H1 (cell line): ENCODE measurements around the gene HDGFL3. TPM values are rescaled to one million over a fixed set of nuclear protein-coding genes. Genes with fewer than 3 reads are reported as not detected.

ENCODE experiments used
- CTCF ChIA-PET: fragments of 300-600 bp; sonication (Branson Sonifier 250); formaldehyde crosslinking; loops from one replicate; lab custom pipeline; 2021; ENCODE audit not compliant: partially characterized antibody; lab: Charles Lee
- POLR2A ChIA-PET: fragments of 300-600 bp; sonication (Branson Sonifier 250); formaldehyde crosslinking; loops from one replicate; lab custom pipeline; 2021; ENCODE audit warnings: inconsistent platforms; ENCODE audit not compliant: partially characterized antibody; lab: Charles Lee
- DNase-seq, 2 experiments: peaks; one replicate each; pipeline versions ENCODE4 v3.0.0 to v3.0.0-alpha.2; 2010 to 2022; ENCODE audit warnings: low spot score in 2 of 2, low read depth in 1 of 2, mixed read lengths in 1 of 2
- FAIRE-seq: peaks from 2 replicates; lab custom pipeline; 2011; peaks lifted over from hg19 to GRCh38; lab: Jason Lieb, UNC
- H2AFZ ChIP-seq: 2 replicates; pipeline ENCODE4 v1.8.1; 2012; ENCODE audit warnings: low read length, inconsistent platforms
- H2AK5ac ChIP-seq: 2 replicates; pipeline ENCODE4 v1.6.1; 2013; ENCODE audit warnings: low read depth, low read length
- H2BK120ac ChIP-seq: replicated peaks from 2 replicates; pipeline ENCODE3; 2013; ENCODE audit warnings: low read depth, low read length, inconsistent platforms
- H2BK12ac ChIP-seq: 2 replicates; pipeline ENCODE4 v1.6.1; 2013; ENCODE audit warnings: low read depth, low read length
- H2BK15ac ChIP-seq: 2 replicates; pipeline ENCODE4 v1.6.1; 2013; ENCODE audit warnings: low read length
- H2BK20ac ChIP-seq: 2 replicates; pipeline ENCODE4 v1.6.1; 2013; ENCODE audit warnings: low read length
- H2BK5ac ChIP-seq: 2 replicates; pipeline ENCODE4 v1.6.1; 2013; ENCODE audit warnings: low read depth, low read length
- H3K14ac ChIP-seq: 2 replicates; pipeline ENCODE4 v1.6.1; 2013; ENCODE audit warnings: inconsistent platforms; ENCODE audit not compliant: insufficient read length
- H3K18ac ChIP-seq: 2 replicates; pipeline ENCODE4 v1.6.1; 2013; ENCODE audit warnings: low read length; ENCODE audit errors: extremely low read depth
- H3K23ac ChIP-seq: 2 replicates; pipeline ENCODE4 v1.6.1; 2013; ENCODE audit warnings: inconsistent platforms; ENCODE audit not compliant: insufficient read length
- H3K23me2 ChIP-seq: 2 replicates; pipeline ENCODE4 v1.6.1; 2013; ENCODE audit warnings: low read depth, low read length
- H3K27ac ChIP-seq: 2 replicates; pipeline ENCODE4 v1.6.1; 2011; ENCODE audit warnings: low read depth, low read length, inconsistent platforms
- H3K27me3 ChIP-seq, 4 experiments: replicated peaks in 1 of 4; 1 replicate in 1 of 4; 2 replicates in 3 of 4; pipeline versions ENCODE4 v1.6.1 to v1.8.1; 2011 to 2013; ENCODE audit warnings: low read length in 3 of 4, mild to moderate bottlenecking in 3 of 4, inconsistent platforms in 2 of 4, mixed read lengths in 2 of 4, moderate library complexity in 1 of 4; ENCODE audit not compliant: control insufficient read depth in 3 of 4, insufficient read depth in 3 of 4; ENCODE audit errors: extremely low read depth in 1 of 4
- H3K36me3 ChIP-seq, 4 experiments: 2 replicates each; pipeline versions ENCODE4 v1.6.1 to v1.8.1; 2011 to 2013; ENCODE audit warnings: mild to moderate bottlenecking in 4 of 4, low read length in 3 of 4, moderate library complexity in 2 of 4, control low read depth in 1 of 4, inconsistent platforms in 1 of 4; ENCODE audit not compliant: insufficient read depth in 4 of 4, control insufficient read depth in 2 of 4
- H3K4ac ChIP-seq: replicated peaks from 2 replicates; pipeline ENCODE3; 2013; ENCODE audit warnings: low read length, low read depth, mixed read lengths, inconsistent platforms; ENCODE audit not compliant: insufficient read length
- H3K4me1 ChIP-seq, 4 experiments: replicated peaks in 1 of 4; 1 replicate in 1 of 4; 2 replicates in 3 of 4; pipeline versions ENCODE4 v1.6.1 to v1.8.1; 2011 to 2013; ENCODE audit warnings: low read length in 3 of 4, inconsistent platforms in 2 of 4, mixed read lengths in 1 of 4; ENCODE audit not compliant: insufficient read depth in 4 of 4, control insufficient read depth in 3 of 4
- H3K4me2 ChIP-seq, 2 experiments: 2 replicates each; pipeline versions ENCODE4 v1.6.1 to v1.8.1; 2011 to 2013; ENCODE audit warnings: low read depth in 2 of 2, low read length in 2 of 2, control low read depth in 1 of 2, inconsistent platforms in 1 of 2, mild to moderate bottlenecking in 1 of 2; ENCODE audit not compliant: insufficient read depth in 1 of 2
- H3K4me3 ChIP-seq, 4 experiments: fragments of 200-600, 300-600 bp in 1 of 4; sonication (generic), shearing (Covaris generic), sonication (Bioruptor Twin) in 1 of 4; 2 replicates each; pipeline versions ENCODE4 v1.5.1 to v1.8.1; 2011 to 2016; ENCODE audit warnings: low read length in 4 of 4, low read depth in 3 of 4, control low read depth in 2 of 4, inconsistent platforms in 2 of 4, mild to moderate bottlenecking in 2 of 4, mixed read lengths in 1 of 4, moderate library complexity in 1 of 4; ENCODE audit not compliant: insufficient read depth in 2 of 4; ENCODE audit errors: extremely low read depth in 1 of 4
- H3K56ac ChIP-seq: replicated peaks from 2 replicates; pipeline ENCODE3; 2013; ENCODE audit warnings: low read depth, mild to moderate bottlenecking, mixed read lengths, low read length, inconsistent platforms; ENCODE audit not compliant: insufficient read length
- H3K79me1 ChIP-seq: 2 replicates; pipeline ENCODE4 v1.6.1; 2013; ENCODE audit warnings: low read depth, low read length, control low read depth
- H3K79me2 ChIP-seq, 2 experiments: 2 replicates each; pipeline versions ENCODE4 v1.6.1 to v1.8.1; 2012 to 2013; ENCODE audit warnings: low read length in 2 of 2, mild to moderate bottlenecking in 2 of 2, inconsistent platforms in 1 of 2; ENCODE audit not compliant: insufficient read depth in 2 of 2, control insufficient read depth in 1 of 2
- H3K9ac ChIP-seq, 4 experiments: replicated peaks in 1 of 4; 1 replicate in 1 of 4; 2 replicates in 3 of 4; pipeline versions ENCODE4 v1.6.1 to v1.8.1; 2011 to 2013; ENCODE audit warnings: low read depth in 3 of 4, low read length in 3 of 4, control low read depth in 2 of 4, mild to moderate bottlenecking in 2 of 4, moderate library complexity in 2 of 4, inconsistent platforms in 1 of 4; ENCODE audit errors: extremely low read depth in 1 of 4
- H3K9me3 ChIP-seq, 2 experiments: 2 replicates each; pipeline versions ENCODE4 v1.6.1 to v1.8.1; 2012 to 2013; ENCODE audit warnings: mild to moderate bottlenecking in 2 of 2, moderate library complexity in 2 of 2, control low read depth in 1 of 2, inconsistent platforms in 1 of 2, low read depth in 1 of 2, low read length in 1 of 2, mixed read lengths in 1 of 2; ENCODE audit not compliant: insufficient read depth in 2 of 2
- H4K20me1 ChIP-seq, 2 experiments: replicated peaks in 1 of 2; 2 replicates each; pipeline versions ENCODE3 to v1.8.1; 2011 to 2013; ENCODE audit warnings: inconsistent platforms in 2 of 2, low read length in 2 of 2, mild to moderate bottlenecking in 1 of 2; ENCODE audit not compliant: insufficient read depth in 2 of 2, control insufficient read depth in 1 of 2
- H4K5ac ChIP-seq: 2 replicates; pipeline ENCODE4 v1.6.1; 2013; ENCODE audit warnings: low read length, low read depth, mixed read lengths, inconsistent platforms; ENCODE audit not compliant: insufficient read length
- H4K8ac ChIP-seq: 2 replicates; pipeline ENCODE4 v1.8.0; 2013; ENCODE audit warnings: mild to moderate bottlenecking, moderate library complexity, low read length, inconsistent platforms; ENCODE audit not compliant: insufficient read depth; ENCODE audit errors: extremely low read depth
- H4K91ac ChIP-seq: replicated peaks from 2 replicates; pipeline ENCODE3; 2013; ENCODE audit warnings: low read length, mixed read lengths, inconsistent platforms; ENCODE audit not compliant: insufficient read length
- CBX8 ChIP-seq: fragments of 300-800, 300-1000 bp; sonication (generic); IDR thresholded peaks from 2 replicates; pipeline ENCODE4 v1.7.1; 2016; ENCODE audit warnings: low read depth, low read length, borderline replicate concordance
- GABPA ChIP-seq: IDR thresholded peaks from 2 replicates; pipeline ENCODE4 v1.6.1; 2011; ENCODE audit warnings: mild to moderate bottlenecking, low read length, moderate library complexity, borderline replicate concordance; ENCODE audit not compliant: insufficient read depth
- JUN ChIP-seq: IDR thresholded peaks from 2 replicates; pipeline ENCODE4 v1.6.1; 2011; ENCODE audit warnings: low read depth, mild to moderate bottlenecking, improper control_type of control experiment, low read length
- RNF2 ChIP-seq: fragments of 200-900, 300-1000 bp; sonication (generic); IDR thresholded peaks from 2 replicates; pipeline ENCODE4 v1.7.1; 2016; ENCODE audit warnings: borderline replicate concordance, low read depth, mild to moderate bottlenecking, antibody characterized with exemption, low read length; ENCODE audit not compliant: poor library complexity, severe bottlenecking; ENCODE audit errors: missing control alignments
- SRF ChIP-seq: IDR thresholded peaks from 2 replicates; pipeline ENCODE4 v1.6.1; 2011; ENCODE audit warnings: mild to moderate bottlenecking, low read depth, low read length, moderate library complexity
- WGBS, 2 experiments: shearing (Covaris generic) in 1 of 2; methylation state at CpG; one replicate each; pipeline versions ENCODE4 v1.1.6 to v1.1.7; 2013 to 2015; ENCODE audit warnings: low lambda C conversion rate in 2 of 2, mixed read lengths in 2 of 2, inconsistent platforms in 1 of 2, low coverage in 1 of 2, missing lambda C conversion rate in 1 of 2; ENCODE audit not compliant: insufficient replicate concordance in 2 of 2, insufficient coverage in 1 of 2, insufficient read length in 1 of 2; ENCODE audit errors: extremely low coverage in 1 of 2, missing lambda C conversion rate in 1 of 2; 5-methylcytosine and 5-hydroxymethylcytosine counted together
- polyA plus RNA-seq, 7 experiments: library from polyadenylated mRNA; depleted of rRNA in 3 of 7; stranded (reverse) in 5 of 7; unstranded in 2 of 7; fragments of >200 nt in 5 of 7; fragments of 200-250 nt in 2 of 7; gene quantifications; 1 replicate in 5 of 7; 2 replicates in 1 of 7; 4 replicates in 1 of 7; pipeline versions ENCODE4 v1.2.1 to v1.2.3, GENCODE V29; 2011 to 2013; ENCODE audit warnings: missing spikeins in 2 of 7, mixed read lengths in 2 of 7
- total RNA-seq: library from RNA; stranded (reverse); fragmentation: NEBNext Ultra II Directional; extraction: Animal tissue kit (Norgen Biotek cat#: 25700); gene quantifications from 2 replicates; pipeline ENCODE4 v1.2.1, GENCODE V29; 2021
- TF ChIP-seq, protein P1 (sequence below): IDR thresholded peaks from 2 replicates; pipeline ENCODE4 v1.6.1; 2012; ENCODE audit warnings: low read length, inconsistent platforms

The HDGFL3 gene
- total and polyA plus RNA-seq, 2 of the 8 experiments (the other 6 are each of a cell fraction or from before 2014, with no cell fraction given): 14.1 to 149 TPM

DNA sequence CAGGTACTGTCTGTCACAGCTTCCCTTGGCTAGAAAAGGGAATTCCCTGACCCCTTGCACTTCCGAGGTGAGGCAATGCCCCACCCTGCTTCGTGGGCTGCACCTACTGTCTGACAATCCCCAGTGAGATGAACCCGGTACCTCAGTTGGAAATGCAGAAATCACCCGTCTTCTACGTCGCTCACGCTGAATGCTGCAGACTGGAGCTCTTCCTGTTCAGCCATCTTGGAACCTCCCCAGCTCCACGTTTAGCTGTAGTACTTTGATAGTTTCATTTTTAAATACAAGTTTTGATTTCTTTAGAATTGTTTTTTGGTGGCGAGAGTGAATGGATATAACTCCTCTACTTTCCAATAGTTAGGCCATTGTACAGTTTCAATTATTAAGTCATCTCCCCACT lies 17.8 kb upstream of the HDGFL3 start:
- no peak overlapping the region for H2AFZ ChIP-seq
- no peak for DNase-seq
- TF ChIP-seq, protein P1, sequence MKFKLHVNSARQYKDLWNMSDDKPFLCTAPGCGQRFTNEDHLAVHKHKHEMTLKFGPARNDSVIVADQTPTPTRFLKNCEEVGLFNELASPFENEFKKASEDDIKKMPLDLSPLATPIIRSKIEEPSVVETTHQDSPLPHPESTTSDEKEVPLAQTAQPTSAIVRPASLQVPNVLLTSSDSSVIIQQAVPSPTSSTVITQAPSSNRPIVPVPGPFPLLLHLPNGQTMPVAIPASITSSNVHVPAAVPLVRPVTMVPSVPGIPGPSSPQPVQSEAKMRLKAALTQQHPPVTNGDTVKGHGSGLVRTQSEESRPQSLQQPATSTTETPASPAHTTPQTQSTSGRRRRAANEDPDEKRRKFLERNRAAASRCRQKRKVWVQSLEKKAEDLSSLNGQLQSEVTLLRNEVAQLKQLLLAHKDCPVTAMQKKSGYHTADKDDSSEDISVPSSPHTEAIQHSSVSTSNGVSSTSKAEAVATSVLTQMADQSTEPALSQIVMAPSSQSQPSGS: no peak
- no peak for TF ChIP-seq SRF
- no peak for TF ChIP-seq JUN
- TF ChIP-seq GABPA: no peak
- TF ChIP-seq RNF2: no peak
- TF ChIP-seq CBX8: no peak

More for the DNA sequence above, 17.8 kb upstream of the HDGFL3 start:
- Histone ChIP-seq H3K4me2 (no peak overlapping the region), H3K23me2 (no peaks in the 10 kb centered on the region), H3K9me3 (peaks cover 8 to 11% of the 10 kb centered on the region in 2 experiments; a peak in 3 of 4 replicates), H2BK12ac (no peak overlapping the region), H3K36me3 (no peaks in the 10 kb centered on the region), H3K14ac (no peak overlapping the region), H2BK5ac (no peak overlapping the region), H2BK20ac (no peak overlapping the region), H3K18ac (no peak overlapping the region), H3K4ac (no peak overlapping the region), H2AK5ac (no peak overlapping the region), H3K27ac (no peak overlapping the region), H3K79me1 (no peaks in the 10 kb centered on the region), H3K4me3 (no peak overlapping the region), H3K9ac (no peak overlapping the region), H2BK120ac (no peak overlapping the region), H3K56ac (no peak overlapping the region), H4K91ac (no peak overlapping the region), H3K23ac (no peak overlapping the region), H2BK15ac (no peak overlapping the region), H3K79me2 (no peaks in the 10 kb centered on the region), H4K20me1 (no peaks in the 10 kb centered on the region), H3K4me1 (no peaks in the 10 kb centered on the region), H3K27me3 (no peaks in the 10 kb centered on the region), H4K8ac (no peak overlapping the region), H4K5ac (no peak overlapping the region)
- FAIRE-seq: no peak
- WGBS, 2 experiments: 88% methylated on average over 9 of the region's 9 CpGs; no CpG with 5 or more reads in 1 of the 2 experiments
- ChIA-PET CTCF (no interaction called here), POLR2A (interaction anchor here (1.3 kb wide), 1 partner anchor 28 kb away, joined by 5 read pairs; no protein-coding TSS in a partner anchor)
